HG03280 (cell line): ENCODE measurements around the gene ZNF549.

ENCODE experiments used
- ATAC-seq: cut with Tn5 transposase; IDR thresholded peaks from one replicate; pipeline ENCODE4 v1.9.1; 2021; ENCODE audit warnings: mild to moderate bottlenecking, moderate library complexity; ENCODE audit not compliant: unreplicated experiment

ZNF549 gene

DNA sequence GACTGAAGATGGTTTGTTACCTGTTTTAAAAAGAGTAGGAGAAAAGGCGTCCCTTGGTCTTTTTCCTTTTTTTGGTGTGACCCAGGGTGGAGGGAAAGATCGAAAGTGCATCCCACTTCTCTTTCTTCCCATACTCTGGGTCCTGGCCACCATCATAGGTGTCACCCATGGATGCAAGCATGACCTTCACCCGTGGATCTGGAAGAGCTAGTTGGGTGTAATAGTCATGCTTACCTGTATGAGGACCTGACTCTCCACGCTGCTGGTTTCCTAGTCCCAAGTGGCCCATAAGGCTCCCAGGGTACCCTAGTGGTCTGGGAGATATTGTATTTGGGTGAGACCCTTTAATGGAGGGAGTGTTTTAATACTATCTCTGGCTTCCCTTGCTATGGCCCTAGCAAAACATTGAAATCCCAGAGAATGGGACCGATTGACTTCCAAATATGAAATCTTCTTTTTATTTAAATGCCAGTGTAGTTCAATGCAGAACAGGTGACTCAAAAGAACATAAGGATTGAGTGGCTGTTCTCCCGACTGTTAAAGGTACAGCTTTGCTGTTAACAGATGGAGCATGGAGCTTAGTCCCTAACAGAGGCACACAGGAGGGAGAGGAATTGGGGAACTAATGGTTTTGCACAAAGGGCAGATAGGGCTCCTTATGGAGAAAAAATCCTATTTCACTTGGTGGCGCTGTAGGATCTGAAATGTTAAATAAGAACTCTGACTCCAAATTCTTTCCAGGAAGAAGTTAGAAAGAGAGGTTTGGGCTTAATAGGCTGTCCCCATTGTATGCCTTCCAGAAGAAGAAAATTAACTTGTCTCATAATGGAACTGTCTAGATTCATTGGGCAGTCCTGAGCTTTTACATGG lies 39.5 kb downstream of the ZNF549 start:
- ATAC-seq, result no peak

DNA sequence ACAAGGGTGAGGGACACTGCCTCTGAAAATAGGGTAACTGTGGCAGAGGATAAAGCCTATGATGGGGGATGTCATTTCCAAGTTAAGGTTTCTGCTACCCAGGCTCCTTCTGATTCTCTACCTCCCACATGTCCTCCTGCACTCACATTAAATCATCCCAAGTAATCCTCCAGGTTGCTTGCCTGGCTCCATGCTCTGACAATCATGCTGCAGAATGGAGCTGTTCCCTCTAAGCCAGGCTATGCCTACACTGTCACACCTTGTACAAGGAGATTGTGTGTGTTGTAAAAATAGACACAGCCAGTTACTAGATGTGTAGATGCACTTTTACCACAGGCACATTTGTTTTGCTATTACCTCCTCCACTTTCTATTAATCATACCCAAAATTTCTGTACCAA lies 43.6 kb downstream of the ZNF549 start:
- ATAC-seq, result no peak

GRCh38 chr19:57572415-57572947 lies 45.3 kb downstream of the ZNF549 start:
- no peak for ATAC-seq

DNA sequence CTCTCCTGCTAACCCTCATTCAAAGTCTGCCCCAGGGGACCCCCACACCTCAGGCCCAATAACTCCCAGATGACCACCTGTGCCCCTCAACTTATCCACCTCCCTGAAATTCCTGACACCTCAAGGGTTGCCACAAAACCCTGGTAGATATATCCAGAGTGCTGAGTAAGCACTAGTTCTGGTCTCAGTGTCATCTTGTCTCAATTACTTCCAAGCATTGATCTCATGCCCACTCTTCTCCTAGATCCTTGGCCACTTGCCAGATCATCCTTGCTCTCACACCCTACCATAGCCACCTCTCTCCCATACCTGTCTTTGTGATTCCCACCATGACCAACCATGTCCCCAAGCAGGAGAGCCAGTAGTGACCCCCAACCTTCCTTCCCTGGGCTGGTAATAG lies 49.5 kb downstream of the ZNF549 start:
- ATAC-seq, result no peak

DNA sequence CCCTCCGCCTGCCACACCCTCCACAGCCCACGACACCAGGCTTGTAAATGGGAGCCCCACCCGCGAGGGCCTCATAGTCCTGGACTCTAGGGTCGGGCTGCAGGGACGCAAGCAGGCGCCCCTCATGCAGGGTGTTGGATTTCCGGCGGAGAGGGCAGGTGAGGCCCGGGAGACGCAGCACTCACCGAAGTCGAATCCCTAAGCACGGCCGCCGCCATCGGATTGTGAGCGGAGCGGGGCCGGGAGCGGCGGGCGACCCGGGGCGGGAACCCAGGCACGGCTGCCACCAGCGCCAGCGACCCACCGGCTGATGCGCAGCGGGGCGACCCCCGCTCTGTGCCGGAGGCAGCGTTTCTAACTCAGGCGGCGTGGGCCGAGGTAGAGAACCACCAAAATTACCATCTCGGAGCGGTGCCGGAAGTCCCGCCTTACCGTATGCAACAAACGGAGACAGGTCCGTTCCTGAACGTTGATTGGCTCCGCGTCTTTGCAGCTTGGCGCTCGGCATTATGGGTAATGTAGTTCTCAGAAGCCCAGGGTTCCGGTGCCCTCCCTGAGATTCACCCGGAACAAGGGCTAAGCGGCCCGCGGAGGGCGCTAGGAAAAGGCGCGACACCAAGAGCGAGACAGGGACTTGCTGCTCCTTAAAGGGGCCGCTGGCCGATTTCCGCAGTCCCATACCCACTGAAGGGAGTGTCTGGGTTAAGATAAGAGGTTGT lies 51.5 kb downstream of the ZNF549 start, which contains the start of gene ZNF416:
Gene ZNF416, minus strand, starts transcription at position 425 of the 719 bp plus-strand sequence. Its CDS starts 207 bp downstream, at position 218.
- peak; percentile 97 for ATAC-seq

GRCh38 chr19:57583104-57583520 lies 56.0 kb downstream of the ZNF549 start:
- no peak for ATAC-seq

- no peak for ATAC-seq
These were observed 56.6 kb downstream of the ZNF549 start, which contains the start of gene ZIK1 for GRCh38 chr19:57583521-57584416. ZIK1 (plus strand) TSS chr19:57584145; CDS start chr19:57584357, 212 bp downstream.

- ATAC-seq, result no peak
These were observed 60.4 kb downstream of the ZNF549 start for GRCh38 chr19:57587529-57587928.

DNA sequence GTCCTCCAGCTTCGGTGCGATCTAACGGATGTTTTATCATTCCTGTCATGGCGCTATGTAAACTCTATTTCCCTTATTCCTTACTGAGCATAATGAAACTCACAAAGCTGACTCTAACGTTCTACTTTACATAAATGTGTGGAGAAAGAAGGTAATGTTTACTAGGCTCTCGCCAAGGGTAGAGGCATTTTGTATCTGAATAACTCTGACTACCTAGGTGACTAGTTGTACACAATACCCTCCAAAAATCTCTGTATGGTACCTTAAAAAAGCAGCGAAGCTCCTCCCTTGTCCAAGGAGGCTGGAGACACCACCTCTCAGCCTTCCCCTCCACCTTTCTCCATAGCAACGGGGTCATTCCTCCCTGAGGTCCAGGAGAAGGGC lies 72.2 kb downstream of the ZNF549 start:
- no peak for ATAC-seq

GRCh38 chr19:57599761-57600383 lies 72.7 kb downstream of the ZNF549 start, which contains the start of gene ZNF530:
ZNF530 (plus strand) TSS chr19:57599885; CDS start chr19:57604346, 4,461 bp downstream.
- ATAC-seq, result peak; percentile 95

DNA sequence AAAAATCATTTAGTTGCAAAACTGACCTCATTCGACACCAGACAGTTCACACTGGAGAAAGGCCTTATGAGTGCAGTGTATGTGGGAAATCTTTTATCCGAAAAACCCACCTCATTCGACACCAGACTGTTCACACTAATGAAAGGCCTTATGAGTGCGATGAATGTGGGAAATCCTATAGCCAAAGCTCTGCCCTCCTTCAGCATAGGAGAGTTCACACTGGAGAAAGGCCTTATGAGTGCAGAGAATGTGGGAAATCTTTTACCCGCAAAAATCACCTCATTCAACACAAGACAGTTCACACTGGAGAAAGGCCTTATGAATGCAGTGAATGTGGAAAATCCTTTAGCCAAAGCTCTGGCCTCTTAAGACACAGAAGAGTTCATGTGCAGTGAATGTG lies 79.8 kb downstream of the ZNF549 start:
- no peak for ATAC-seq
